ENCODE data around the gene KLRG1.
A peak's percentile ranks its signal among the peaks of the same experiment; 100 is the strongest.

DNA sequence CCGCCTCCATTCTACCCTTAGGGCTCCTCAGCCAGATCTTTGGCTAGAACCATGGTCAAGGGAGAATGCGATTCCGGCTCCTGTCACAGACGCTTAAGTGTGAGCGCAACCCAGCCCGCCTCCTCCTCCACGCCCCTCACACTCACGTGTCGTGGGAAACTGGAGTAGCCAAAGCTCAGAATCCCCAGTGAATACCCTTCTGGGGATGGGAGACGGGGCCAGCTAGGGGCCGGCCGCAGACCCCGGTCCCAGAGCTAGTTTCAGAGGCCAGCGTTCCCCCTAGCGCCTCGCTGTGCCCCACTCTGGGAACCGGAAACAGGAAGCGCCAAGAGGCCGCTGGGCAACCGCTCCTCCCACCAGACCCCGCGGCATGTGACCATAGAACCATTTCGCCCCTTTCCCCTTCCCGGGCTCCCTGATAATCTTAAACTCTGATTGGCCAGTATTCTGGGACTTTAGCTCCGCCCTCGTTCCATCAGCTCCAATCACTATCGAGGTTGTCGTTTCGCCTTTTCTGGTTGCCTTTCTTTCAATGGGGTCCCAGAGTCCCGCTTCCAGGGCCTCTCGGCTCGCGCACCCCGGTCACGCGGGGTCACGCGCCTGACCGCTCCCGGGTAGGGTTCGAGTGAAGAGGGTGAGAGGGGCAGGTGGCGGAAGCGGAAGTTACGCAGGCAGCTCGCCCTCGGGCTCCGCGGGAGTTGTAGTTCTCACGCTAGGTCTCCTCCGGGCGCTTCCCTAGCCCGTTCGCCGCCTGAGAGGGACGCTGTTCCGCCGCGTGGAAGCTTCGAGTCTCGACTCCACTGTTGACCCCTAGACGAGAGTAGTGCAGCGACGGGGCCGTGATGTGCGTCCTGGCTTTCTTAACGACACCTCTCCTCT, 39.8 kb upstream of the KLRG1 start, which contains the start of gene M6PR:
- TF ChIP-seq, protein P1, sequence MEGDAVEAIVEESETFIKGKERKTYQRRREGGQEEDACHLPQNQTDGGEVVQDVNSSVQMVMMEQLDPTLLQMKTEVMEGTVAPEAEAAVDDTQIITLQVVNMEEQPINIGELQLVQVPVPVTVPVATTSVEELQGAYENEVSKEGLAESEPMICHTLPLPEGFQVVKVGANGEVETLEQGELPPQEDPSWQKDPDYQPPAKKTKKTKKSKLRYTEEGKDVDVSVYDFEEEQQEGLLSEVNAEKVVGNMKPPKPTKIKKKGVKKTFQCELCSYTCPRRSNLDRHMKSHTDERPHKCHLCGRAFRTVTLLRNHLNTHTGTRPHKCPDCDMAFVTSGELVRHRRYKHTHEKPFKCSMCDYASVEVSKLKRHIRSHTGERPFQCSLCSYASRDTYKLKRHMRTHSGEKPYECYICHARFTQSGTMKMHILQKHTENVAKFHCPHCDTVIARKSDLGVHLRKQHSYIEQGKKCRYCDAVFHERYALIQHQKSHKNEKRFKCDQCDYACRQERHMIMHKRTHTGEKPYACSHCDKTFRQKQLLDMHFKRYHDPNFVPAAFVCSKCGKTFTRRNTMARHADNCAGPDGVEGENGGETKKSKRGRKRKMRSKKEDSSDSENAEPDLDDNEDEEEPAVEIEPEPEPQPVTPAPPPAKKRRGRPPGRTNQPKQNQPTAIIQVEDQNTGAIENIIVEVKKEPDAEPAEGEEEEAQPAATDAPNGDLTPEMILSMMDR (conservative IDR thresholded peaks at IDR 0.05 in 1 of 2, IDR thresholded peaks at IDR 0.05 in 1 of 2; ENCODE audit: extremely low read depth in 1 of 2, insufficient read depth in 1 of 2, low read depth in 1 of 2, low read length in 2 of 2): peak; percentile 47 to 67
- no peak for TF ChIP-seq EZH2 (IDR thresholded peaks at IDR 0.05; ENCODE audit: borderline replicate concordance, low read length)

All from mammary epithelial cell (primary cell).